ENCODE measurements around the gene TTC6. TPM values are rescaled to one million over a fixed set of nuclear protein-coding genes. Genes with fewer than 3 reads are reported as not detected.

TTC6 gene
- total RNA-seq, 1 donor from 2014 or later, result not detected

Other genes starting within 250 kb of the TTC6 start
- gene FOXA1, start 380 bp upstream of the TTC6 start, total RNA-seq, result not detected

All from Right ventricle myocardium inferior (tissue), 1 donor.